Right lobe of liver (tissue), 6 donors: ENCODE results near the gene DIAPH1. TPM values are rescaled to one million over a fixed set of nuclear protein-coding genes. Genes with fewer than 3 reads are reported as not detected.

Experiments
- ATAC-seq, 4 donors: fragments of 200-7000 bp; cut with Tn5 transposase; one replicate each; pipeline ENCODE4 v1.9.1; 2020; ENCODE audit warnings: mild to moderate bottlenecking in 4 of 4, moderate library complexity in 4 of 4
- DNase-seq, 3 donors: peaks; one replicate each; pipeline ENCODE4 v3.0.0-alpha.2; 2020
- H3K27ac ChIP-seq, 3 donors: fragments of 200-600 bp; one replicate each; pipeline ENCODE4 v1.8.0; 2022
- H3K27me3 ChIP-seq, 2 donors: fragments of 200-600 bp; one replicate each; pipeline ENCODE4 v1.8.0; 2022
- H3K36me3 ChIP-seq, 4 donors: fragments of 200-600 bp; sonication (generic) in 1 of 4; one replicate each; pipeline versions ENCODE4 v1.5.1 to v1.8.0; 2017 to 2022; ENCODE audit warnings: control low read depth in 1 of 4
- H3K4me1 ChIP-seq, 4 donors: fragments of 200-600 bp; sonication (generic) in 1 of 4; one replicate each; pipeline versions ENCODE4 v1.5.1 to v1.8.0; 2017 to 2022; ENCODE audit warnings: control low read depth in 1 of 4
- H3K4me3 ChIP-seq, 3 donors: fragments of 200-600 bp; one replicate each; pipeline ENCODE4 v1.8.0; 2022
- H3K9me3 ChIP-seq, 4 donors: fragments of 200-600 bp; sonication (generic) in 1 of 4; one replicate each; pipeline versions ENCODE4 v1.5.1 to v1.8.0; 2017 to 2022; ENCODE audit warnings: control low read depth in 1 of 4
- CTCF ChIP-seq, 4 donors: fragments of 200-600 bp in 3 of 4; fragments of 450-650 bp in 1 of 4; IDR thresholded peaks; one replicate each; pipeline versions ENCODE4 v1.5.1 to v1.8.0; 2016 to 2022; ENCODE audit warnings: antibody characterized with exemption in 4 of 4, mild to moderate bottlenecking in 2 of 4
- POLR2A ChIP-seq: fragments of 450-650 bp; IDR thresholded peaks from one replicate; pipeline ENCODE4 v1.6.1; 2017; ENCODE audit warnings: antibody characterized with exemption, mild to moderate bottlenecking
- WGBS: methylation state at CpG from one replicate; pipeline ENCODE4 v1.1.6; 2018; ENCODE audit warnings: low coverage, low lambda C conversion rate; ENCODE audit not compliant: insufficient coverage; ENCODE audit errors: missing lambda C conversion rate; 5-methylcytosine and 5-hydroxymethylcytosine counted together
- intact Hi-C, 2 donors: fragments of 100-400 bp; cut with DNase I; formaldehyde crosslinking; loops; one replicate each; pipeline versions ENCODE4 v1.11.2 to v1.14.1; 2022
- total RNA-seq, 6 experiments: library from RNA; depleted of rRNA in 2 of 6; stranded (reverse); fragments of >200 nt in 2 of 6; fragmentation: NEBNext Ultra II Directional in 3 of 6; extraction: Animal tissue kit (Norgen Biotek cat#: 25700) in 3 of 6; gene quantifications; one replicate each; pipeline versions ENCODE4 v1.1.0 to v1.2.4, GENCODE V29; 2016 to 2023
- donor health status: DM: no; HTN: yes; CAD: no.
- donor health status: DM: no; HTN: no; CAD: no.
- donor health status: DM: no; HTN: no; CAD: no.
- donor health status: DM: no; HTN: yes; CAD: no.
- donor health status: DM: no; HTN: yes; CAD: no.

The DIAPH1 gene
- total RNA-seq, 6 experiments from 2014 or later: 93.7 to 114 (median 107) TPM

GRCh38 chr5:141529873-141530272, 88.9 kb downstream of the DIAPH1 start:
- ATAC-seq: no peak
- TF ChIP-seq CTCF (IDR thresholded peaks at IDR 0.05) (no peak), POLR2A (no peak)
- Histone ChIP-seq H3K9me3 (no peaks in the 10 kb centered on the region), H3K4me3 (no peak overlapping the region), H3K4me1 (peaks cover 0 to 41% (median 15%) of the 10 kb centered on the region in 4 donors), H3K27me3 (no peaks in the 10 kb centered on the region), H3K36me3 (peaks cover 0 to 38% (median 17%) of the 10 kb centered on the region in 4 donors), H3K27ac (peak overlapping the region in 1 of 3 donors; percentile 76)
- DNase-seq: no peak
- intact Hi-C loops: loop anchor here in 1 of 2 donors (10.0 kb wide), 1 partner anchor 55 kb away; the partner anchor contains the start of gene PCDHGC3
- 73% methylated on average over 2 of the region's 7 CpGs for WGBS

GRCh38 chr5:141529002-141529401, 89.8 kb downstream of the DIAPH1 start:
- no peak for TF ChIP-seq POLR2A
- TF ChIP-seq CTCF (IDR thresholded peaks at IDR 0.05): no peak
- Histone ChIP-seq H3K9me3 (no peaks in the 10 kb centered on the region), H3K36me3 (peaks cover 0 to 38% (median 13%) of the 10 kb centered on the region in 4 donors), H3K4me3 (no peak overlapping the region), H3K27ac (peak overlapping the region; percentile 56 to 76 (median 68)), H3K4me1 (peaks cover 0 to 49% (median 16%) of the 10 kb centered on the region in 4 donors), H3K27me3 (no peaks in the 10 kb centered on the region)
- DNase-seq (no peak), ATAC-seq (peak in 2 of 4 donors; percentile 2 to 7)
- 61% methylated on average over 4 of the region's 5 CpGs for WGBS
- intact Hi-C loops: loop anchor here in 1 of 2 donors (10.0 kb wide), 1 partner anchor 54 kb away; the partner anchor contains the start of gene PCDHGC3

- Histone ChIP-seq H3K27ac (peak overlapping the region; percentile 56 to 76 (median 68)), H3K4me1 (peaks cover 0 to 49% (median 16%) of the 10 kb centered on the region in 4 donors), H3K4me3 (no peak overlapping the region), H3K9me3 (no peaks in the 10 kb centered on the region), H3K36me3 (peaks cover 0 to 38% (median 13%) of the 10 kb centered on the region in 4 donors), H3K27me3 (no peaks in the 10 kb centered on the region)
- DNase-seq (peak in 1 of 3 donors; percentile 61), ATAC-seq (peak; percentile 24 to 45 (median 33))
- intact Hi-C loops: loop anchor here in 1 of 2 donors (10.0 kb wide), 1 partner anchor 54 kb away; the partner anchor contains the start of gene PCDHGC3
- 44% methylated on average over 11 of the region's 11 CpGs for WGBS
- TF ChIP-seq POLR2A: no peak
Observed at GRCh38 chr5:141528291-141528984, 90.4 kb downstream of the DIAPH1 start.

- Histone ChIP-seq H3K4me3 (no peak overlapping the region), H3K36me3 (peaks cover 0 to 40% (median 12%) of the 10 kb centered on the region in 4 donors), H3K4me1 (peaks cover 0 to 49% (median 16%) of the 10 kb centered on the region in 4 donors), H3K27ac (peak overlapping the region in 2 of 3 donors; percentile 6 to 68), H3K27me3 (no peaks in the 10 kb centered on the region), H3K9me3 (no peaks in the 10 kb centered on the region)
- DNase-seq (no peak), ATAC-seq (no peak)
- WGBS: 62% methylated on average over 1 of the region's 1 CpG
- intact Hi-C loops: loop anchor here in 1 of 2 donors (10.0 kb wide), 1 partner anchor 53 kb away; the partner anchor contains the start of gene PCDHGC3
- TF ChIP-seq CTCF (IDR thresholded peaks at IDR 0.05): no peak
- TF ChIP-seq POLR2A: no peak
Observed at GRCh38 chr5:141527426-141527825, 91.4 kb downstream of the DIAPH1 start.

- Histone ChIP-seq H3K36me3 (peaks cover 0 to 48% (median 13%) of the 10 kb centered on the region in 4 donors), H3K27me3 (no peaks in the 10 kb centered on the region), H3K9me3 (no peaks in the 10 kb centered on the region), H3K27ac (peak overlapping the region; percentile 55 to 83 (median 79)), H3K4me1 (peaks cover 0 to 53% (median 16%) of the 10 kb centered on the region in 4 donors), H3K4me3 (no peak overlapping the region)
- peak; percentile 52 to 67 (median 56) for ATAC-seq
- TF ChIP-seq POLR2A (peak; percentile 17), CTCF (IDR thresholded peaks at IDR 0.05) (no peak)
- intact Hi-C loops: loop anchor here in 1 of 2 donors (10.0 kb wide), 1 partner anchor 51 kb away; the partner anchor contains the start of gene PCDHGC3
- 36% methylated on average over 6 of the region's 7 CpGs for WGBS
- peak in 1 of 3 donors; percentile 62 for DNase-seq
Observed at GRCh38 chr5:141525653-141526052, 93.1 kb downstream of the DIAPH1 start.
